GM12891 (cell line): Measurements from ENCODE around the gene STX1B.

Experiments used
- DNase-seq: peaks from one replicate; pipeline ENCODE4 v3.0.0; 2011; ENCODE audit warnings: low spot score; ENCODE audit not compliant: insufficient read length
- FAIRE-seq: peaks from 2 replicates; lab custom pipeline; 2011; peaks lifted over from hg19 to GRCh38; lab: Jason Lieb, UNC
- PAX5 ChIP-seq: IDR thresholded peaks from 2 replicates; pipeline ENCODE4 v1.6.1; 2011; ENCODE audit warnings: low read length, moderate library complexity, mild to moderate bottlenecking; ENCODE audit not compliant: insufficient read depth, severe bottlenecking
- POLR2A ChIP-seq: IDR thresholded peaks from 2 replicates; pipeline ENCODE4 v1.6.1; 2011; ENCODE audit warnings: low read depth, low read length, control low read depth
- POLR2AphosphoS5 ChIP-seq: IDR thresholded peaks from 2 replicates; pipeline ENCODE4 v1.6.1; 2011; ENCODE audit warnings: low read depth, low read length, control low read depth
- POU2F2 ChIP-seq: IDR thresholded peaks from 2 replicates; pipeline ENCODE4 v1.6.1; 2011; ENCODE audit warnings: low read depth, mild to moderate bottlenecking, control low read depth, low read length, moderate library complexity
- SPI1 ChIP-seq: IDR thresholded peaks from 2 replicates; pipeline ENCODE4 v1.6.1; 2011; ENCODE audit warnings: low read depth, low read length, control low read depth
- TAF1 ChIP-seq: IDR thresholded peaks from 2 replicates; pipeline ENCODE4 v1.6.1; 2011; ENCODE audit warnings: low read depth, low read length, control low read depth

The STX1B gene

DNA sequence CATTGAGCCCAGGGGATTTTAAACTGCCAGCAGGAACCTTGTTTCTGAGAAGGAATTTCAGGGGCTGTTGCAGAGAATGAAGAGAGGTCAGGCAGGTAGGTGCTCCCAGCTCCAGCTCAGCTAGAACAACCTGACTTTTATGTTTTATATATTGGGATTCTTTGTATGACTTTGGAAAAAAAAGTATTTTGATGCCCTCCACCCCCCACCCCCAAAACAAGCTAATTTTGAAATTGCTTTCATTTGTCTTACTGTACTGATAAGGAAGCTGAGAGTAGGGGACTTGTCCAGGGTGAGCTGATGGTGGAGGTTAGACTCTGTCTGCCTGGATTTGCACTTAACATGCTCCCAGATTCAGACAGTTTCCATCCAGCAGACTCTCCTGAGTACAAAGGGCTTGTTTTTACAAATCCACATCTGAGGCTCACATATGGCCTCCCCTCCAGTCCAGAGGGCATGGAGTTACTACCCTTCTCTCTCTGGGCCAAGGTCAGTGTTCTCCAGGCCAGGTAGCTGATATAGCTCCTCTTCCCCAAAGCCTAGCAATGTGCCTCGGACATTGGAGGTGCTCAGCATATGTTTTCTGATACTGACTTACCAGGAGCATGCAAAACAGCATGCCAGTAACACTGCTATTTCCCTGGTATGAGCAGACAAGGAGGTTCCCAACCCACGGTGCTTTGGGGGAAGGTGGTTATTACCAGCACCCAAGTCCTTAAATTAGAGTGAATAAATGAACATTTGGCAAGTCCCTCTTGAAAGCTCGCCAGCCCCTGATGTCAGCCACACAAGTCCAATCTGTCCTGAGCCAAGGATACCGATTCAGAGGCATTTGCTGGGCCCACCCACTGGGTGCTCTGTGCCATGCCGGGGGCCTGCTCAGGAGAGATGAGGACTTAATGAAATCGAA is 11.3 kb downstream of the STX1B start:
- no peak for TF ChIP-seq SPI1
- TF ChIP-seq TAF1 = no peak
- no peak for TF ChIP-seq PAX5
- no peak for TF ChIP-seq POLR2A
- no peak for TF ChIP-seq POLR2AphosphoS5
- TF ChIP-seq POU2F2 = no peak
- DNase-seq = no peak
- no peak for FAIRE-seq

GRCh38 chr16:30997725-30998711 is 12.4 kb downstream of the STX1B start:
- FAIRE-seq = no peak
- no peak for DNase-seq
- TF ChIP-seq POLR2AphosphoS5 (no peak), POLR2A (no peak), POU2F2 (no peak), TAF1 (no peak), SPI1 (no peak), PAX5 (no peak)

GRCh38 chr16:30996985-30997724 is 13.3 kb downstream of the STX1B start:
- DNase-seq = peak; percentile 100
- TF ChIP-seq PAX5 = no peak
- TF ChIP-seq POLR2AphosphoS5 = peak; percentile 62; the same call in 1 of the 2 replicates
- TF ChIP-seq POLR2A = peak; percentile 68; the same call in 1 of the 2 replicates
- no peak for TF ChIP-seq TAF1
- 0 out of 2 replicates have a peak, but pooled peaks have one; percentile 8 for TF ChIP-seq POU2F2
- TF ChIP-seq SPI1 = no peak
- peak; percentile 78 for FAIRE-seq

DNA sequence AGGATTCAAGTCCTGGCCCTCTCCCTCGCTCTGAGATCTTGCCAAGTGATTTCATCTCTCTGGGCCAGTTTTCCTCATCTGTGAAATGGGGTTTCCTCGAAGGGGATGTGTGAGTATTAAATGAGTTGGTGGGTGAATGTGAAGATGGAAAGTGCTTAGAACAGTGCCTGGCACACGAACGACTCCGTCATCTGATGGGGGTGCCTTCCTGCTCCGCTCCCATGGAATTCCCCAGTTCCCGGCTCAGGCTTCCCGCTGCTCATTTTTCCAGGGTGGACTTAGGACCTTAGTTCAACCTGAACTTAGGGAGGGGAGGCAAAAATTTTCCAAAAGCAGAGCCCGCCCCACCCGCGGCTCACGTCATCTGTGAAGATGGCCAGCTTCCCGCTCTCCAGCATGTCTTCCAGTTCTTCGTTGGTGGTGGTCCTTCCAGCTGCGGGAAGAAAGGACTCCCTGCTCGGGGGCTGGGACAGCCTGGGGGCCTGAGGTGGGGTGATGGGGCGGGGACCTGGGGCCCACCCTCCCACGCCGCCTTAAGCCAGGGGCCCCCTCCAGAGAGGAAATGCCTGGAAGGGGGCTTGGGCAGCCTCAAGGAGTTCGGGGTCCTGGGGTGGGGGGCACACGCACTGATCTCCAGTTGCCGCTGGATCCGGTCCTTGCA is 14.0 kb downstream of the STX1B start:
- TF ChIP-seq POLR2AphosphoS5 (no peak), SPI1 (no peak), POU2F2 (no peak), POLR2A (no peak), TAF1 (no peak), PAX5 (no peak)
- FAIRE-seq (no peak), DNase-seq (no peak)

DNA sequence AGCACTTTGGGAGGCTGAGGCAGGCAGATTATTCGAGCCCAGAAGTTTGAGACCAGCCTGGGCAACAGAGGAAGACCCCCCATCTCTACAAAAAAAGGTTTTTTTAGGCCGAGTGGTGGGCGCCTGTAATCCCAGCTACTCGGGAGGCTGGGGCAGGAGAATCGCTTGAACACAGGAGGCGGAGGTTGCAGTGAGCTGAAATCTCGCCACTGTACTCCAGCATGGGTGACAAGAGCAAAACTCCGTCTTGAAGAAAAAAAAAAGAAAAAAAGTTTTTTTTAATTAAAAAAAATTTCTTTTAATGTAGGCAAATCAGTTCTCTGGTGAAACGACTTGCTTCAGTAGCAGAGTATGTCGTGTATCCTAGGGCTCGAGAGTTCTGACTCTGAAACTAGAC is 14.5 kb downstream of the STX1B start:
- FAIRE-seq (no peak), DNase-seq (no peak)
- TF ChIP-seq TAF1 (no peak), POLR2A (no peak), PAX5 (no peak), POLR2AphosphoS5 (no peak), POU2F2 (no peak), SPI1 (no peak)

DNA sequence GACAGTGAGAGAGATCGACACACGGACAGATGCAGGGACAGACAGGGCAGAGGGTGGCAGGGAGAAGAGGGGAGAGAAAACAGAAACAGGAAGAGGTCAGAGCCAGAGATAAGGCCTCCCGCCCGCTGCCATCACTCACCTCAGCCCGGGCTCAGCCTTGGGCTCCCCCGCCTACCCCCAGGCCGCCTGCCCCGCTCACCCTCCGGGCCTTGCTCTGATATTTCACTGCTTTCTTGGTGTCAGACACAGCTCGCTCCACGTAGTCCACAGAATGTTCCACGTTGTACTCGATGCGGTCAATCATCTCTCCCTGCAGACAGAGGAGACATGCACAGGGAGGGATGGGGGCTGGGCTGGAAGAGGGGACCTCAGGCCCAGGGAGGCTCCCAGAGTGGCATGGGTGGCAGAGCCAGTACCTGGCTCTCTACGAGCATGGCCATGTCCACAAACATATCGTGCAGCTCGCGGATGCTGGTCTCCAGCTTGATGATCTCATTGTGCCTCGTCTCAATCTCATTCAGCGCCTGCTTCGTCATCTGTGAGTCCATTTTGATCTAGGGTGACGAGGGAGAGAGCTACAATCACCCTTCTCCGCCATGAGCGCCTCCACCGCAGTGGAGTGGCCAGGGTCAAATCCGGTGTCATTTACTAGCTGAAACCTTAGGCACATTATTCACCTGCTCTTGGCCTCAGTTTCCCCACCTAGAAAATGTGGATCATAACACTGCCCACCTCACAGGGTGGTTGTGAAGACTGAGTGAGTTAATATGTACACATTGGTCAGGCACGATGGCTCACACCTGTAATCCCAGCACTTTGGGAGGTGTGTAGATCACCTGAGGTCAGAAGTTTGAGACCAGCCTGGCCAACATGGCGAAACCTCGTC is 17.3 kb downstream of the STX1B start:
- no peak for DNase-seq
- TF ChIP-seq POLR2AphosphoS5 (no peak), POLR2A (no peak), PAX5 (no peak), TAF1 (no peak), SPI1 (no peak), POU2F2 (no peak)
- no peak for FAIRE-seq

DNA sequence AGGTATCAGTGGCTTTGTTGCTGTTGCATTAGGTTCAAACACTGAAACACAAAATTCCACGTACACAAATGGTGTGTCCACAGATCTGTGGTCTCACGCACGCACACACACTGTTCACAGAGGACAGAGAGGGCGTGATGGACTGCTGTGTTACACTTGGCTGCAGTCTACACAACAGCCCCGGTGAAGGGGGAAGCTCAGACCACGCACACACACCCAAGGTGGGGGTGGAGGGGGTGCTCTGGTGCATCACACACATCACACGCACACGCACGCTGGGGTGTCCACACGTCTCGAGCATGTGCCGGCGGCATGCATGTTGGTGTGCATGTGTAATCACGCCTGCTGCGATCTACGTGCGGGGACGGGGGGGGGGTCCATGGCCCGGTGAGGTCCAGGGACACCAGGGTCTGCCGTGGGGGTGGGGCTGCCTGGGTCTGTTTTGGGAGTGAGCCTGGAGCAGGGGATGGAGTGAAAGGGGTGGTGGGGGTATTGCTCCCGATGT is 18.1 kb downstream of the STX1B start:
- TF ChIP-seq POLR2AphosphoS5 (no peak), PAX5 (no peak), POU2F2 (no peak), TAF1 (no peak)
- FAIRE-seq (no peak), DNase-seq (no peak)
